ENCODE data around the gene LCN6. TPM values are rescaled to one million over a fixed set of nuclear protein-coding genes. Genes with fewer than 3 reads are reported as not detected.

Gene LCN6
- total and polyA plus RNA-seq, 2 of the 13 experiments (the other 11 are each of a cell fraction or from before 2014, with no cell fraction given): not detected

- TF ChIP-seq ARID5B (CRISPR knock-in tag; IDR thresholded peaks at IDR 0.05) (no peak), ZNF337 (CRISPR knock-in tag; IDR thresholded peaks at IDR 0.05; ENCODE audit: borderline replicate concordance, low read depth) (no peak), GMEB2 (CRISPR knock-in tag; IDR thresholded peaks at IDR 0.05; ENCODE audit: low read depth) (no peak), UBTF (CRISPR knock-in tag; IDR thresholded peaks at IDR 0.05) (no peak), ZNF672 (CRISPR knock-in tag; IDR thresholded peaks at IDR 0.05) (no peak), NR2C2 (CRISPR knock-in tag; IDR thresholded peaks at IDR 0.05; ENCODE audit: borderline replicate concordance) (no peak), SMARCC2 (IDR thresholded peaks at IDR 0.05) (no peak), TCF12 (IDR thresholded peaks at IDR 0.05) (no peak), TCF12 (CRISPR knock-in tag; IDR thresholded peaks at IDR 0.05) (no peak), ZNF687 (CRISPR knock-in tag; IDR thresholded peaks at IDR 0.05) (0 out of 2 replicates have a peak, but pooled peaks have one; percentile 10), CHD2 (IDR thresholded peaks at IDR 0.05; ENCODE audit: low read depth, low read length) (no peak), BHLHE40 (IDR thresholded peaks at IDR 0.05; ENCODE audit: low read length) (no peak), ZNF556 (CRISPR knock-in tag; IDR thresholded peaks at IDR 0.05; ENCODE audit: borderline replicate concordance) (no peak), ZNF550 (CRISPR knock-in tag; IDR thresholded peaks at IDR 0.05; ENCODE audit: borderline replicate concordance) (0 out of 2 replicates have a peak, but pooled peaks have one; percentile 66)
Measured at GRCh38 chr9:136712690-136713544, 35.4 kb downstream of the LCN6 start (continued).
